ENCODE measurements around the gene CCDC187.
"Not testable (repeated sequence)": the region's sequence is repeated elsewhere in the genome, so short reads cannot be mapped to it uniquely, and the experiment has no call there.

Gene CCDC187

DNA sequence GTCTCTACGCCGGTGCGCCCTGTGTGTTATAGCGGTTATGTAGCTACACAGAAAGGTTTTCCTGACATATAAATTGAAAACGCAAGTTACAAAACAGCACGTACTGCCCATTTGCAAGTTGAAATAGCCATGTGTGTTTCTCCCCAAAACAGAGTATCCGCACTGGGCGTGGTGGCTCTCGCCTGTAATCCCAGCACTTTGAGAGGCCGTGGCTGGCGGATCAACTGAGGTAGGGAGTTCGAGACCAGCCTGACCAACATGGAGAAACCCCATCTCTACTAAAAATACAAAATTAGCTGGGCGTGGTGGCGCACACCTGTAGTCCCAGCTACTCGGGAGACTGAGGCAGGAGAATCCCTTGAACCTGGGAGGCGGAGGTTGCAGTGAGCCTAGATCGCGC is 37.3 kb downstream of the CCDC187 start:
- DNase-seq (ENCODE audit: low spot score): not testable (repeated sequence)

DNA sequence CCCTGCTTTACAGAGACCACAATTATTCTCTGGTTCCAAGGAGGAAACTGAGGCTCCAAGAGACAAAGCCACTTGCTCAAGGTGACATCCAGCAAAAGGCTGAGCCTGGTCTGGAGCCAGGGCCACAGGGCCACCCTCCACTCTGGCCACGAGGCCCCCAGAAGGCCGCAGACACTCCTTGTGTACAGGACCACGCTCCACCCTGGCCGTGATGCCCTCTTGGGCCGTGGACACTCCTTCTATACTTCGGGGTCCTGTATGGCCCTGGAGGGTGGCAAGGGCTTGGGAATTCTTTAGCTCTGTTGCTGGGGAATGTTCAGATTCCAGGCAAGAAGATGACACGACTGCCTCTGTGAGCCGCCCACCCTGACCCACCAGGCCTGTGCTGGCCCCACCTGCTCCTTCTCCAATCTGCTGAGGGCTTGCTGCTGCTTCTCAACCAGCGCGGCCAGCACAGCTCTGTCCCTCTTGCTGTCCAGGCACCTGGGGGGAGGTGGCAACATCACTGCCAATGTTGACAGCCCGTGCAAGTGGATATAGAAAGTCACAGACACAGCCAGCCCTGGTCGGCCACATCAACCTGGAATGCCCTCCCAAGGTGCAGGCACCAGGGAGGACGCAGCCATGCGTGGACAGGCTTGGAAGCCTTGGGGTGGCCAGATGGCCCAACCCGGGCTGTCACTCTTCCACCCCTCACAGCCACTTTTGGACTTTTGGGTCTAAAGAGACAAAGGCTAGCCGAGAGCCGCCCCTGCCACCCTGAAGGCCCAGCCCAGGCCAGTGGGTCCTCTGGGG is 38.1 kb downstream of the CCDC187 start:
- no peak for DNase-seq (ENCODE audit: low spot score)

DNA sequence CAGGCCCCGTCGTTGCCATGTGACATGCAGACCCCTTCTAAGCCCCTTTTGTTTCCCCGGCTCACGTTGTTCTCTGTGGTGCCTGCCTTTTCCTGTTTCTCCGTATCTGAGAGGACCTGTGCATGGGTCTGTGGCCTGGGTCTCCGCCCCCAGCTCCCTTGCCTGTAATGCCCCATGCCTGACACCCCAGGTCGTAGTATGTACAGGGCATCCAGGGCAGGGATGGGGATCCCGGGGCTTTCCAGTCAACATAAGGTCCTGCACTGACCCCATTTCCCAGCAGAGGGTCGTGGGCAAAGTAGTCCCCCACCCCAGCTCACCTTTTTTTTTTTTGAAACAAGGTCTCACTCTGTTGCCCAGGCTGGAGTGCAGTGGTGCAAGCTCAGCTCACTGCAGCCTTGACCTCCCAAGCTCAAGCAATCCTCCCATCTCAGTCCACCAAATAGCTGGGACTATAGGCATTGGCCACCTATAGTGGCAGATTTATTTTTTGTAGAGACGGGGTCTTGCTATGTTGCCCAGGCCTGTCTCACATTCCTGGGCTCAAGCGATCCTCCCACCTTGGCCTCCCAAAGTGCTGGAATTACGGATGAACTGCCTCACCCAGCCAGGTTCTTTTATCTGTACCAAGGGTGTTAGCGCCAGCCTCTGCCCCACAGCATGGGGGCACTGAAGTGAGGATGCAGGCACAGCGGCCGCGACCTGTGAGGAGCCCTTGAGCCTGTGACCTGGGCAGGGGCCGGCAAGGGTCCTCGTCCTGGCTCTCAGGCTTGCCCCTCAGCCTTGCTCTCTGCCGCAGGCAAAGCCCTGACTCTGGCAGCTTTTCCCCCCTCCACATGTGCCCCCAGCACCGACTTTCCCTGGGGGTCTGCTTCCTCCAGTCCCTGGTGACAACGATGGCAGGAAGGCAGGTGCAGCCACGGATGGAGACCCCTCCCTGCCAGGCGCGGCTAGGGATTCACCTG is 39.2 kb downstream of the CCDC187 start:
- no peak for DNase-seq (ENCODE audit: low spot score)

DNA sequence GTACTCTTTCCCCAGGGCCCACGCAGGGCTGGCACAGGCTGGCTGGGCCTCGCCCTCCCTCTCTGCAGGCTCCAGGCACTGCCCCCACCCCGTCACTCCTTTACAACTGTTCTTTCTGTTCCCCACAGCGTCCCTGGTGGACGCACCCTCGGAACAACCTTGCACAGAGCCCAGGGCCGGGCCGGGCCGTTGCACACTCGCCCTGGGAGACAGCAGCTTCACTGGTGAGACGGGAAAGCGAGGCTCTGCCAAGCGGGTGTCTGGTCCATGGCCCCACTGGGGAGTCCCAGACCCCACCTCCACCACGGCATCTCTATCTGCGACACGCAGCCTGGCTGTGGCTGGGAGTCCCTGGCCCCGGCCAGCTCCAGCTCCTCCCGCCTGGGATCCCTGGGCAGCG is 39.9 kb downstream of the CCDC187 start:
- no peak for DNase-seq (ENCODE audit: low spot score)

DNA sequence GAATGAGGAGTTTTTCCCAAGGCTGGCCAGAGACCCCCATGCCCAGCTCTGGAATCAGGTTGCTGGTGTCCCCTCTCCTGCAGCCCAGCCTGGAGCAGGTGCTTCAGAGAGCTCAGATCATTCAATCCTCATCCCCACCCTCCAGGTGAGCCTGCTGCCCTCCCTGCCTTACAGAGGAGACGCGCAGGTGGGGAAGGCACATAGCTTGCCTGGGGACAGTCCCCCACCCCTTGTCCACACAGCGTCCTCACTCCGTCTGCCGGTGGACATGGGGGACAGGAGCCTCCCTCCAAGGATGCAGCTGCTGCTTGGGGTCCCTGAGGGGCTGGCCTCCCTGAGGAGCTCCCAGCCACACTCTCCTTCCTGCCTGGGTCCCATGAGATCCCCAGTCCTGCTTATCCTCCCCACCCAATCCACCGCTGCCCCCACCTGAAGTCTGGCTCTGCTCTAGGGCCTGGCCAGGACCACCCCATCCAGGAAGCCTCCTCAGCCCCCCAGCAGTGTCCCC is 41.2 kb downstream of the CCDC187 start:
- DNase-seq (ENCODE audit: low spot score): no peak

DNA sequence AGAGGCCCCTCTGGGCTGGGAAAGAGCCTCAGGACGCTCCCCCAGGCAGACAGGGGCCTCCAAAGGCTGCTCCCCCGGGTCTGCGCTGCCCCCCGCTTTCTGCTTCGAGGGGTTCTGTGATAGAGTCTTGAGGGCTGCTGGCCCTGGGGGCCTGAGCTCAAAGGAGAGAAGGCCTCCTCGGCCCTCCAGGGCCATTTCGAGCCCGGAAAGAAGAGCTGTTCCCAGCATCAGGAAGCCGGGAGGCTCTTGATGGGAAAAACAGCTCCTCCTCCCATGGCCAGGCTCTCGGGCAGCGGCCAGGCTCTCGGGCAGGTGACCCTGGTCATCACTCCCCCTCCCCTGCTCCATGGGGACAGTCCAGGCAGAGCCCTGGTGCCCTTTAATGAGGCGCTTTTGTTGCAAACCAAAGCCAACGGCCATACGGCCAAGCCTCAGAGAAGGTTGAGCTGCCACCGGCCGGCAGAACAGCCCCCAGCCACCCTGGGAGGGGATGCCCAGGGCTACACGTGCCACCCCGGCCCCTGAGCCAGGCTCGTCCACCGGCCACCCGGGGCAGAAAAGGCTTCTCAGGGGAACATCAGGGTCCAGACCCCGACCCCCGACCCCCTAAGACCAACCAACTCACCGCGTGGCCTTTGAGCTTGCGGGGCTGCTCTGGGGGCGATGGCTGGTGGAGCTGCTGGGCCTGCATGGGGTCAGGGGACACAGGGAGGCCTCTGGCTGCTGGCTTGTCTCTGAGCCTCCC is 42.0 kb downstream of the CCDC187 start:
- no peak for DNase-seq (ENCODE audit: low spot score)

DNA sequence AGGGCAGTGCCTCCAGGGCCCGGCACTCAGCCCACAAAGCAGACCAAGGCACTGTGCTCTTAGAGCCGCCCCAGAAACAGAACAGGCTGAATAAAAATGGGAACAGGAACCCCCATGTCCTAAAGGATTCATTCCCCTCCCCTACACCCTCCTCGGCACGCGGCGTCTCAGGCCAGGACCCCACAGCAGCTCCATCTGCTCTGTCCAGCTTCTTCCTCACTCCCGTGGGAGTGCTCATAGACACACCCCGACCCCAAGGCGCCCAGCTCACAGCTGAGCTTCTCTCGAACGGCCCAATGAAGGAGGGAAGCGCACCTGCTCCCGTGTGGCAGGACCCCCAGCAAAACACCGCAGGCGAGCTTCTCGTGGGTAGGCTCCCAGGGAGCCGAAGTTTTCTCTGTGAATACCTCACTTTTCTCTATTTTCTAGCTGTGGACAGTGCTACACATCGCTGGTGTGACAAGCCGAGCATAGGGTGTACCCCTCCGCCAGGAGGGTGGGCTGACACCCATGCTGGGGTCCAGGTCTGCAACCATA is 42.9 kb downstream of the CCDC187 start:
- no peak for DNase-seq (ENCODE audit: low spot score)

DNA sequence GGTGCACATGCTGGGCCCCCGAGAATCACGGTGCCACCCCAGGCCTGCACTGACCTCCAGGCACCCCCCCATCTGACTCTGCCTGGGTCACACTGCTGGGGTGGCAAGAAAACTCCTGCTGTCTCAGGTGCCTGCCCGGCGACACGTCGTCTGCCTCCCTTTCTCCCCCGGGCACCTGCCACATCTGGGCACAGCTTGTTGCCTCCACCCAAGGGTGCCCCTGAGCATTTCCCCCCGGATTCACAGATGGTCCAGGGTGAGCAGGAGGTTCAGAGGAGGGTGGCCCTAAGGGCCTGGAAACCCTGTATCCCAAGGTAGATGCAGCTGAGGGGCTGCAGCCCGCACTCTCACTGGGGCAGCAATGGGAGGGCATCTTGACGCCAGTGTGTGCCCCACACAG is 43.4 kb downstream of the CCDC187 start:
- no peak for DNase-seq (ENCODE audit: low spot score)

DNA sequence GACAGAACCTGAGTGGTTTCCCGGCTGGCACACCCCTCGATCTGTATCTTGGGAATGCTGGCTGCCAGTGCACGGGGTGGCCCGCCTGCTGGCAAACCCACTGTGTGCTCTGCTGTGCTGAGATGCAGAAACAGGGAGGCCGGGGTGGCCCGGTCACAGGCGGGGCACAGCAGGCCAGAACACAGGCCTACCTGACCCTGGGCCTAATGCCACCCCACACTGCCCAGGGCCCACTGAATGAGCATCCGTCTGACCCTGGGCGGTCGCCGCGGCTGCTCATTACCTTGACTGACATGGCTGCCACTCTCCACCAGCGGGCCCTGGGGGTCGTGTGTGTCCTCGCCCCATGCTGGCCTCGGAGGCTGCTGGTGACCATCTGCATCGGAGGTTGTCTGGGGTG is 44.1 kb downstream of the CCDC187 start:
- no peak for DNase-seq (ENCODE audit: low spot score)

DNA sequence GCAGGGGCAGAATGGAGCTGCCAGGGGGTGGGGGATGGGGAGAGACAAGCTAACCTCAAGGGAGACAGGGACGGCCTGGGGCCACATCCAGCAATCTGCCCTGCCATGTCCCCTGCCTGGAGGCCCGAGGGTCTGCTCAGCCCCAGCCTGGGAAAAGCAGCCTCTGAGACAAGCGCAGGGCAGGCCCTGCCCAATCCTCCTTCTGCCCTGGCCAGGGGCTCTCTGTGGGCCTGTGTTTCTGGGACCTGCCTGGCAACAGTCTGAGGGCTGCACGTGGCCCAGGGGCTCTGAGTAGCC is 44.4 kb downstream of the CCDC187 start:
- DNase-seq (ENCODE audit: low spot score): no peak

DNA sequence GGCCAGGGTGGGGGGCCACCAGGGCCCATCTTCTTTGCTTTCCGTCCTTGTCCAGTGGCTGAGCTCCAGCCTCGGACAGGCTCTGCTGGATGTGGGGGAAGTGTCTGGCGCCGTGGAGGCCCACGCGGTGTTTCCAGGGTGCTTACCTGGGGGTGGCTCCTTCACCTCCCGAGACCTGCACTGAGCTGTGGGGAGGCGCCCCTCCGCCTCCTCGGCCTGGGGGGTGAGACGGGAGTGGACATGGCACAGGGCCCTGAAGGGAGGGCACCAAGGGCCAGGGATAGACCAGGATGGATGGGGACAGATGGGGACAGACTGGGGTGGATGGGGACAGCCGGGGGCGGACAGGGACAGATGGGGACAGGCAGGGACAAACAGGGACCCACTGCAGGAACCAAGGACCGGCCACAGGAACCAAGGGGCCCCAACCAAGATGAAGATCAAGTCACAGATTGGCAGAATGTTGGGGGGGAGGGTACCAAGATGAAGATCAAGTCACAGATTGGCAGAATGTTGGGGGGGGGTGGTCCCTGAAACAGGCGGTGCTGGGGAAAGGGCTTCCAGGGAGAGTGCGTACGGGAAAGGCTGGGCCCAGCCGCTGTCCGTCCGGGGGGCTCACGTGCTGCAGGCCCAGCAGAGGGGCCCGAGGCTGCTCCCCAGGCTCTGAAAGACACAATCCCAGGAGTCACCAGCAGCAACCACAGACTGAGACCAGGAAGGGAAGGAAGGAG is 44.9 kb downstream of the CCDC187 start:
- DNase-seq (ENCODE audit: low spot score): no peak

DNA sequence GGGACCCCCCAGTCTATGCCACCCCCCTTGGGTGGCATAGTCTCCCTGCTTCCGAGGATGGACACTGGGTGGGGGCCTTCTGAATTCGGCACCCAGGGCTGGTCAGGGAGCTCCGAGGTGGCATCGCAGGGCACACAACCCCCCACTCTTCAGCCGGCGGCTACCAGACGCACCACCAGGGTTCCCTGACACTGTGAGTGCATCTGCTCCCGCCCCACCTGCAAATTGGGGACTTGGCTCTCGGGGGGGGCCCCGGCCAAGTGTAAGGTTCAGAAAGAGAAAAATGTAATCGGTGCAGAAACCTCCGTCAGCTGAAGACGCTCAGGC is 45.6 kb downstream of the CCDC187 start:
- no peak for DNase-seq (ENCODE audit: low spot score)

DNA sequence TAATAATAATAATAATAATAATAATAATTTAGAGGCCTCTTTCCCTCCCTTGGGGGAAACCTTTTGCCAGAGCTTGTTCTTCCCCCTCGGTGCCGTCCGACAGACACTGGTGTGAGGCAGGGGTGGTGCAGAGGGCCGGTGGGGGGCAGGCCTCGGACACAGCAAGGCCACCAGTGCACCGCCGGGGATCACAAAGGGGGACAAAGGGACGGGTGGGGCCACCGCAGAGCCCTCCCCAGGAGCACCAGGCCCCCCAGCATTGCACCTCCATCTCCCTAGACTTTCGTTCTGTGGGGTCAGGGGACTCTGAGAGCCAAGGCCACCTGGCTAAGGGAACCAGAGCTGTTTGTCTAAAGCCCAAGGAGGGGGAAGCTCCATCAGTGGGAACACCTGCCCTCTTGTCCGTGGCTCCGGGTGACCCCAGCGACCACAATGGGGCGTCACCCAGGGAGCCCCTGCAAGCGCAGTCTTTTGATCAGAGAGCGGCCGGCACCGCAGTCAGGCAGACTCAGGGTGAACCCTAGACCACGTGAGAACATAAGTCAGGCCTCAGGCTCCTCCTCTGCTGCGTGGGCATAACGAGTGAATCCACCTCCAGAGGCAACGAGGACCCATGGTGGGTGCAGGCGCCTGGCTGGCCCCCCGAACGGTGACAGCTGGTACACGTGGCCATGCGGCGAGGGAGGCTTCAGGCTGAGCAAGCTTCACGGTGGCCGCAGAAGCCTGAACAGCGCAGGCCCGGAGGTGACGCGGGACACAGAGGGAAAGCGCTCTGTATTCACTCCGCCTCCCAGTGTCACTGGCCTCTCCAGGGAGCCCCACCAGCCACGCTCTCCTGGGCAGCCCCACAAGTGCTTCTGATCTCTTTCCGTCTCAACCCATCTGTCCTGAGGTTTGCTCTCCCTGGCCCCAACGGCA is 46.3 kb downstream of the CCDC187 start:
- DNase-seq (ENCODE audit: low spot score): no peak

DNA sequence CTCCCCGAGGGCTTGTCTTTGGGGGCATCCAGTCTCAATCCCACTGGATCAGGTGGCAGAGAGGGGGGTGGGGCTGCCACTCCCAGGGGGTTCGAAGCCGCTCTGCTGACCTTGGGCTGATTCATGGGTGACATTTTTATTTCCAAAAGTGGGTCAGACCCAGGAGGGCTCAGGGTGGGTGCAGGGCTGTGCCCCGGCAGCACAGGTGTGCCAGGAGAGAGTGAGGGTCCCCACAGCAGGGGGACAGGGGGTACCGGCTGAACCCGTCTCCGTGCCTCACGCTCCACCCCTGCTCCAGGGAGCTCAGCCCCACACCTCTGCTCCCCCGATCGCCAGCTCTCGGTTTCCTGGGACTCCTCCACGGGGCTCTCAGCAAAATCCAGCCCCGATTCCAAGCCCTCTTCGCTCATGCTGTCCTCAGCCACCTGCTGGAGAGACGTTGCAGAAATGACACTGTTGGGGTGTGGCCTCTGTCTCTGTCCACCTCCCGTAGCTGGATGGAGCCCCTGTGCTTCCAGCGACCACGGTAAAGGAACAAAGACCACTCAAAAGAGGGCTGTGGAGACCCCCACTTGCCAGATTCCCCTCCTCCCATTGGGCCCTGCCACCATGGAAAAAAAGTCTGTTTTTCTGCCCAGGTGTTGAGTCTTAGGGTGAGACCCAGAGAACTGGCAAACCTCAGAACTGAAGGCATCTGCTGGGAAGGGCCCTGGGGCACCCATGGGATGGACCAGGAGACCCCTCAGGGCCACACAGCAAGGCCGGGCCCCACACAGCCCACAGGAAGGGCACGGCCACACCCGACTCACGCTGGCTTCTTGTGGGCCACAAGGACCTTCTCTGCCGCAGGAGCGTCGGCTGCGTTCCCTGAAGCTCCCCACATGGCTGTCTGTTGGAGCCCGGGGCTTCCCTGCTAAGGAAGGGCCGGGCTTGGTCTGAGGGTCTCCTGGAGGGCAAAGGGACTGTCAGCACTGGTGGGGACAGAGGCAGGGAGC is 47.7 kb downstream of the CCDC187 start:
- no peak for DNase-seq (ENCODE audit: low spot score)

DNA sequence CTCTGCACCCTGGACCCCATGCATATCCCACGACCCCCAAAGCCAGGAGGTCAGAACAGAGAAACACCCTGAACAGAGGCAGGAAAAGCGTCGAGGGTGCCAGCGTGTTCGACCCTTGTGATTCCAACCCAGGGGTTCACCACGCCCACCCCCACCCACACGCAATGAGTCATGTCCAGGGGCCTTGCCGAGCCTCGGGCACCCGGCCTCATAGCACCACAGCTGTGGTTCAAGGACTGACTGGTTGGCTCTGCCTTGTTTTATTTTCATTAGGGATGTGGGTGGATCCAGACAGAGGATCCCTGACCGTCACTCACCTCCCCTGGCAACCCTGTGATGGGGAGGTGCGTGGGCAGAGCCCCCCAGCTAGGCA is 48.7 kb downstream of the CCDC187 start:
- peak; percentile 76 for DNase-seq (ENCODE audit: low spot score)

DNA sequence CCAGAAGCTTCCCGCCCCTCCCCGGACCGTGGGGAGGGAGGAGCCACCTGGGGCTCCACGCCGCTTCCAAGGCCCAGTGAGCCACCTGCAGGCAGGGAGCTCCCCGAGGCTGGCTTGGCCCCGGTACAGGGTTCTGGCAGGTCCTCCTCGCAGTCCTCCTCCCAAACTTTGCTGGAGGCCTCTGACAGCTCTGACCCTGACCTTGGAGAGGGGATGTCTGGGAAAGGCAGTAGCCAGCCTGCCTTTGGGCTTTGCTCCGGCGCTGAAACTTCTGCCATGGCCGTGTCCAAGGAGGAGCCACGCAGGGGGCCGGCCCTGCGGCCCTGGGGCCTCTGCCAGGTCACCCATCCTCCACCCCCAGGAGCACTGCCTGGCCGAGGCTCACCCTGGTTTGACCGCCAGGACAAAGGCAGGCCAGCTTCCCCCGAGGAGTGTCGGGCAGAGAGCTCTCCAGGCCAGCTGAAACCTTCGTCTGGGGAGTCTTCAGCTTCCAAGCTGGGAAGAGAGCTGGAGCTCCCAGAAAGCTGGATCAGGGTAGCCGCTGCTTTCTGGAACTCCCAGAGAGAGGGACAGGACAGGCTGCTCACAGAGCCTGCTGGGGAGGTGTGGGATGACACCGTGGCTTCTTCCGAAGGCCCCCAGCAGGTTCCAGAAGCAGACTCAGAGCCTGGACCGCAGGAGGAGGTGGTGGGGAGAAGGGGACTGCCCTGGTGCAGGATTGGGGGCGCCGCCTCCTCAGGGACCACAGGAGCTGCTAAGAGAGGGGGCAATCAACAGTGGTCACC is 49.3 kb downstream of the CCDC187 start:
- no peak for DNase-seq (ENCODE audit: low spot score)

DNA sequence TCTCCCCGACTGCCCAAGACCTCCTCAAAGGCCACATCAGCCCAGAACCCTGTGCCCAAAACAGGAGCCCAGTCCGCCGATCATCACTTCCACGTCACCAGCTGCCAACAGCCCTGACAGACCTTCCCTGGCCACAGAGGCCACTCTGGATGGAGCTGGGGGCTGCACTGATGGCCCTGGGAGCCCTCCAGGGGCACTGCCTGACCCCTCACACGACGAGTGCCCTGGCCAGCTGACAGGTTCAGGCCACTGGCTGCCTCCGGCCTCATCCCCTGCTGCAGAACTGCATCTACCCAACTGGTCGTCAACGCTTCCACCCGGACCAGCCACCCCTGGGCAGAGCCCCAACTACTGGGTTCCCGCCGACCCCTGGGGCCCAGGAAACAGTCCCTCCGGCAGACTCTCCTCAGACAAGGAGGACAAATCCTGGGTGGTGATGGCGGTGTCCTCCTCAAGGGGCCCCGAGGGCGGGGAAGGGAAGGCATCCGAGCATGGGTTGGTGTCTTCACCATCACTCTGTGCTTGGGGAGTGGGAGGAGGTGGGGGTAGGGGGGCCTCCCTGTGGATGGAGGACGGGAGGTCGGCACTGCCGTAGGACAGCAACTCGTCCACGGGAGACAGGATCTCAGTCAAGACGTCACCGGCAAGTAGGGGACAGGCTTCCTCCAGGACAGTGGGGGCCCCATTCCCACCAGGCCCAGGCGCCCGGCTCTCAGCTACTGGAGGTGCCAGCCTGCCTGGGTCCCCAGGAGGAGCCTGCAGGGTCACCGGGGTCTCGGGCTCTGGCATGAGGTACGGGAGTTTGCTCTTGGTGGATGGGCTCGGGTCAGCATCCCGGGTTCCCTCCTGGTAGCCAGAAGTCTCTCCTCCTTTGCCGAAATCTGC is 50.4 kb downstream of the CCDC187 start:
- no peak for DNase-seq (ENCODE audit: low spot score)

DNA sequence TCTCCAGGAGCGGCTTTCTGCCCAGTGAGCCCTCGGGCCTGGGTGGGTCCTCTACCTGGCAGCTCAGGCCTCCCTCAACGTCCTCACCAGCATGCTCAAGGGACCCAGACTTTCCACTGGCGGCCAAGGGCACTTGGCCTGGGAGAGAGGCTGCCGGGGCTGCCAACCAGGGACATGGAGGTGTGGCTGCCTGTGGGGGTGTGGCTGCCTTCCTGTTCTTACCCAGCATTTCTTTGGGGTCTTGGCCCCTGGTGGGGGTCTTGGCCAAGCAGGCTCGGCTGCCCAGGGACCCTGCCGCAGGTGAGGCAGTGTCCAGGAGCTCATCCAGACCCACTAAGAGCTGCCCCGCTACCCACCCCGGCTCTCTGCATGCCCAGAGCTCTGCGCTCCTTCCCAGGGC is 51.0 kb downstream of the CCDC187 start:
- DNase-seq (ENCODE audit: low spot score): no peak
